GM21717 (cell line): ENCODE data around the gene AKAP9.
"Not testable (repeated sequence)": the region's sequence is repeated elsewhere in the genome, so short reads cannot be mapped to it uniquely, and the experiment has no call there.

ENCODE experiments used
- ATAC-seq: cut with Tn5 transposase; IDR thresholded peaks from one replicate; pipeline ENCODE4 v1.9.1; 2021; ENCODE audit warnings: mild to moderate bottlenecking, moderate library complexity; ENCODE audit not compliant: unreplicated experiment

Gene AKAP9

GRCh38 chr7:91940572-91941341, at the start of gene AKAP9:
TSS of gene AKAP9 (plus strand) at chr7:91940862. CDS start at chr7:91941100, 238 bp downstream.
- peak; percentile 98 for ATAC-seq

- no peak for ATAC-seq
Observed at GRCh38 chr7:91892099-91892705, 48.5 kb upstream of the AKAP9 start.

GRCh38 chr7:91892821-91893340, 47.8 kb upstream of the AKAP9 start:
- no peak for ATAC-seq

- ATAC-seq: not testable (repeated sequence)
Observed at GRCh38 chr7:91893699-91894098, 47.0 kb upstream of the AKAP9 start.

- no peak for ATAC-seq
Observed at GRCh38 chr7:91894781-91895480, 45.7 kb upstream of the AKAP9 start.

- ATAC-seq: no peak
Observed at GRCh38 chr7:91898240-91898992, 42.2 kb upstream of the AKAP9 start.

- ATAC-seq: no peak
Observed at GRCh38 chr7:91899563-91899962, 41.1 kb upstream of the AKAP9 start.

- ATAC-seq: no peak
Observed at GRCh38 chr7:91910171-91910570, 30.5 kb upstream of the AKAP9 start.

GRCh38 chr7:91911121-91911520, 29.5 kb upstream of the AKAP9 start:
- no peak for ATAC-seq

GRCh38 chr7:91912494-91912893, 28.2 kb upstream of the AKAP9 start:
- no peak for ATAC-seq

- no peak for ATAC-seq
Observed at GRCh38 chr7:91913612-91914011, 27.1 kb upstream of the AKAP9 start.

- no peak for ATAC-seq
Observed at GRCh38 chr7:91915401-91916050, 25.1 kb upstream of the AKAP9 start.

GRCh38 chr7:91916051-91916440, 24.6 kb upstream of the AKAP9 start:
- ATAC-seq: no peak

GRCh38 chr7:91918356-91918755, 22.3 kb upstream of the AKAP9 start:
- ATAC-seq: no peak

GRCh38 chr7:91922857-91923256, 17.8 kb upstream of the AKAP9 start:
- ATAC-seq: no peak

- ATAC-seq: no peak
Observed at GRCh38 chr7:91927912-91928311, 12.8 kb upstream of the AKAP9 start.

- ATAC-seq: peak; percentile 64
Observed at GRCh38 chr7:91929463-91929862, 11.2 kb upstream of the AKAP9 start.

- peak; percentile 30 for ATAC-seq
Observed at GRCh38 chr7:91940171-91940570, 491 bp upstream of the AKAP9 start.

- peak; percentile 30 for ATAC-seq
Observed at GRCh38 chr7:91941450-91941849, 788 bp downstream of the AKAP9 start.

- no peak for ATAC-seq
Observed at GRCh38 chr7:91942312-91942711, 1.6 kb downstream of the AKAP9 start.
